ENCODE measurements around the gene TRIM17.

The TRIM17 gene

DNA sequence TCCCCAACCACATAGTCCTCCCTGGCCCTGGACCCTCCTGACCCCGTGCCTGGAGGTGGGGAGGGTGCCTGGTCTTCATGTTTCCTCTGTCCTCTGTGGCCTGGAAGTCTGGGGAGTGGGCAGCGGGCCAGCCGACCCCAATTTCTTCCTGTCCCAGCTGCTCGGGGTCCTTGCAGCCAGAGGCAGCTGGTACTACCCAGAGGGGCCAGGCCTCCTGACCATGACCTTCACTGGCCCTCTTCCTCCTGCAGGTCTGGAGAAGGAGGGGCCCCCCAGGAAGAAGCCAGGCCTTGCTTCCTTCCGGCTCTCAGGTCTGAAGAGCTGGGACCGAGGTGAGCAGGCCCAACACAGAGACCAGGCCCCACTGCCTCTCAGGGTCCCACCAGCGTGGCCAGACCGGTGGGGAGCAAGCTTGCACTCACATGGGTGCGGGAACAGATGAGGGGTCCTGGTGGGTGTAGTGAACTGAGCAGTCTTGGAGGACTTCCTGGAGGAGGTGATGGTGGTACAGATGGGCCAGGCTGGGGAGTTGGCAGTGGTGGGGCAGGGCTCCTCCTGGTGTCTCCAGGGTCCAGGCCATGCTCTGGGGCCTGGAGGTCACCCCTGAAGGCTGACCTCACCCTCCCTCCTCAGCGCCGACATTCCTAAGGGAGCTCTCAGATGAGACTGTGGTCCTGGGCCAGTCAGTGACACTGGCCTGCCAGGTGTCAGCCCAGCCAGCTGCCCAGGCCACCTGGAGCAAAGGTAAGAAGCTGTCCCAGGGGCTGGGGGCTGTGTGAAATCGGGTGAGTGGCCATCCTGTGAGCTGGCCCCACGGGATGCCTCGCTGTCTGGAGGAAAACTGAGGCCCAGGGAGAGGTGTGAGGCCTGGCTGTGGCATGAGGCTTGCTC is 42.7 kb downstream of the TRIM17 start:
- H3K4me3 ChIP-seq (ENCODE audit: low read depth, low read length): no peak overlapping the region
- in situ Hi-C loops (cut with HindIII; ENCODE audit: low pct_ligation_motif_present, low sequenced_read_pairs): no loop called here
- no peak overlapping the region for H3K27ac ChIP-seq
- no peak for DNase-seq
- TF ChIP-seq CTCF (IDR thresholded peaks at IDR 0.05; ENCODE audit: low read depth, low read length, missing control alignments): no peak
- H3K27me3 ChIP-seq (replicated peaks): no peaks in the 10 kb centered on the region
- no peaks in the 10 kb centered on the region for H3K36me3 ChIP-seq (replicated peaks)

GRCh38 chr1:228373004-228373680 is 43.5 kb downstream of the TRIM17 start:
- DNase-seq: no peak
- Histone ChIP-seq H3K36me3 (replicated peaks) (no peaks in the 10 kb centered on the region), H3K4me3 (ENCODE audit: low read depth, low read length) (no peak overlapping the region), H3K27ac (no peak overlapping the region), H3K27me3 (replicated peaks) (no peaks in the 10 kb centered on the region)
- TF ChIP-seq CTCF (IDR thresholded peaks at IDR 0.05; ENCODE audit: low read depth, low read length, missing control alignments): no peak
- in situ Hi-C loops (cut with HindIII; ENCODE audit: low pct_ligation_motif_present, low sequenced_read_pairs): no loop called here

DNA sequence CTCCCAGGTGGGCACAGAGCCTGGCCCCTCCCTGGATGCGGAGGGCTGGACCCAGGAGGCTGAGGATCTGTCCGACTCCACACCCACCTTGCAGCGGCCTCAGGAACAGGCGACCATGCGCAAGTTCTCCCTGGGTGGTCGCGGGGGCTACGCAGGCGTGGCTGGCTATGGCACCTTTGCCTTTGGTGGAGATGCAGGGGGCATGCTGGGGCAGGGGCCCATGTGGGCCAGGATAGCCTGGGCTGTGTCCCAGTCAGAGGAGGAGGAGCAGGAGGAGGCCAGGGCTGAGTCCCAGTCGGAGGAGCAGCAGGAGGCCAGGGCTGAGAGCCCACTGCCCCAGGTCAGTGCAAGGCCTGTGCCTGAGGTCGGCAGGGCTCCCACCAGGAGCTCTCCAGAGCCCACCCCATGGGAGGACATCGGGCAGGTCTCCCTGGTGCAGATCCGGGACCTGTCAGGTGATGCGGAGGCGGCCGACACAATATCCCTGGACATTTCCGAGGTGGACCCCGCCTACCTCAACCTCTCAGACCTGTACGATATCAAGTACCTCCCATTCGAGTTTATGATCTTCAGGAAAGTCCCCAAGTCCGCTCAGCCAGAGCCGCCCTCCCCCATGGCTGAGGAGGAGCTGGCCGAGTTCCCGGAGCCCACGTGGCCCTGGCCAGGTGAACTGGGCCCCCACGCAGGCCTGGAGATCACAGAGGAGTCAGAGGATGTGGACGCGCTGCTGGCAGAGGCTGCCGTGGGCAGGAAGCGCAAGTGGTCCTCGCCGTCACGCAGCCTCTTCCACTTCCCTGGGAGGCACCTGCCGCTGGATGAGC is 44.3 kb downstream of the TRIM17 start:
- Histone ChIP-seq H3K4me3 (ENCODE audit: low read depth, low read length) (no peak overlapping the region), H3K36me3 (replicated peaks) (no peaks in the 10 kb centered on the region), H3K27ac (no peak overlapping the region), H3K27me3 (replicated peaks) (no peaks in the 10 kb centered on the region)
- in situ Hi-C loops (cut with HindIII; ENCODE audit: low pct_ligation_motif_present, low sequenced_read_pairs): no loop called here
- no peak for TF ChIP-seq CTCF (IDR thresholded peaks at IDR 0.05; ENCODE audit: low read depth, low read length, missing control alignments)
- no peak for DNase-seq

DNA sequence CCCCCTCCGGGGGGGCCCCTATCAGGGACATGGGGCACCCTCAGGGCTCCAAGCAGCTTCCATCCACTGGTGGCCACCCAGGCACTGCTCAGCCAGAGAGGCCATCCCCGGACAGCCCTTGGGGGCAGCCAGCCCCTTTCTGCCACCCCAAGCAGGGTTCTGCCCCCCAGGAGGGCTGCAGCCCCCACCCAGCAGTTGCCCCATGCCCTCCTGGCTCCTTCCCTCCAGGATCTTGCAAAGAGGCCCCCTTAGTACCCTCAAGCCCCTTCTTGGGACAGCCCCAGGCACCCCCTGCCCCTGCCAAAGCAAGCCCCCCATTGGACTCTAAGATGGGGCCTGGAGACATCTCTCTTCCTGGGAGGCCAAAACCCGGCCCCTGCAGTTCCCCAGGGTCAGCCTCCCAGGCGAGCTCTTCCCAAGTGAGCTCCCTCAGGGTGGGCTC is 44.9 kb downstream of the TRIM17 start:
- H3K36me3 ChIP-seq (replicated peaks): no peaks in the 10 kb centered on the region
- no peak for DNase-seq
- no peaks in the 10 kb centered on the region for H3K27me3 ChIP-seq (replicated peaks)
- no peak overlapping the region for H3K27ac ChIP-seq
- in situ Hi-C loops (cut with HindIII; ENCODE audit: low pct_ligation_motif_present, low sequenced_read_pairs): no loop called here
- no peak for TF ChIP-seq CTCF (IDR thresholded peaks at IDR 0.05; ENCODE audit: low read depth, low read length, missing control alignments)
- no peak overlapping the region for H3K4me3 ChIP-seq (ENCODE audit: low read depth, low read length)

- H3K36me3 ChIP-seq (replicated peaks): no peaks in the 10 kb centered on the region
- in situ Hi-C loops (cut with HindIII; ENCODE audit: low pct_ligation_motif_present, low sequenced_read_pairs): no loop called here
- H3K27me3 ChIP-seq (replicated peaks): no peaks in the 10 kb centered on the region
- no peak overlapping the region for H3K4me3 ChIP-seq (ENCODE audit: low read depth, low read length)
- TF ChIP-seq CTCF (IDR thresholded peaks at IDR 0.05; ENCODE audit: low read depth, low read length, missing control alignments): no peak
- no peak for DNase-seq
- no peak overlapping the region for H3K27ac ChIP-seq
Observed at GRCh38 chr1:228370941-228371740, 45.5 kb downstream of the TRIM17 start.
